ENCODE data around the gene CBFA2T2.
"Not testable (repeated sequence)": the region's sequence is repeated elsewhere in the genome, so short reads cannot be mapped to it uniquely, and the experiment has no call there.

Gene CBFA2T2

DNA sequence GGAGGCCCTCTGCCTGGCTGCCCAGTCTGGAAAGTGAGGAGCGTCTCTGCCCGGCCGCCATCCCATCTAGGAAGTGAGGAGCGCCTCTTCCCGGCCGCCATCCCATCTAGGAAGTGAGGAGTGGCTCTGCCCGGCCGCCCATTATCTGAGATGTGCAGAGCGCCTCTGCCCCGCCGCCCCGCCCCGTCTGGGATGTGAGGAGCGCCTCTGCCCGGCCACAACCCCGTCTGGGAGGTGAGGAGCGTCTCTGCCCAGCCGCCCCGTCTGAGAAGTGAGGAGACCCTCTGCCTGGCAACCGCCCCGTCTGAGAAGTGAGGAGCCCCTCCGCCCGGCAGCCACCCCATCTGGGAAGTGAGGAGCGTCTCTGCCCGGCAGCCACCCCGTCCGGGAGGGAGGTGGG is 209.1 kb downstream of the CBFA2T2 start:
- not testable (repeated sequence) for DNase-seq (ENCODE audit: low spot score)

Data from AG08395 (cell line).